ENCODE measurements around the gene NBPF1.
"Not testable (repeated sequence)": the region's sequence is repeated elsewhere in the genome, so short reads cannot be mapped to it uniquely, and the experiment has no call there.

Gene NBPF1

GRCh38 chr1:16625497-16626408, 12.4 kb upstream of the NBPF1 start:
- peaks cover 29% of the 10 kb centered on the region for H3K36me3 ChIP-seq (ENCODE audit: control insufficient read depth, insufficient read depth, low read length)
- H3K9ac ChIP-seq (ENCODE audit: low read depth, low read length) = no peak overlapping the region
- no peaks in the 10 kb centered on the region for H3K4me1 ChIP-seq (ENCODE audit: control insufficient read depth, insufficient read depth, low read length)
- H3K27me3 ChIP-seq (ENCODE audit: control insufficient read depth, insufficient read depth, low read length) = no peaks in the 10 kb centered on the region
- H3K9me3 ChIP-seq (ENCODE audit: control insufficient read depth, insufficient read depth, low read length) = no peaks in the 10 kb centered on the region
- no peak overlapping the region for H3K4me3 ChIP-seq (ENCODE audit: low read depth, low read length)

GRCh38 chr1:16623812-16624719, 10.7 kb upstream of the NBPF1 start:
- not testable (repeated sequence) for H3K9ac ChIP-seq (ENCODE audit: low read depth, low read length); H3K4me1 ChIP-seq (ENCODE audit: control insufficient read depth, insufficient read depth, low read length); H3K4me3 ChIP-seq (ENCODE audit: low read depth, low read length); H3K27me3 ChIP-seq (ENCODE audit: control insufficient read depth, insufficient read depth, low read length); H3K9me3 ChIP-seq (ENCODE audit: control insufficient read depth, insufficient read depth, low read length)
- H3K36me3 ChIP-seq (ENCODE audit: control insufficient read depth, insufficient read depth, low read length) = peaks cover 27% of the 10 kb centered on the region

- H3K9ac ChIP-seq (ENCODE audit: low read depth, low read length); H3K4me3 ChIP-seq (ENCODE audit: low read depth, low read length); H3K4me1 ChIP-seq (ENCODE audit: control insufficient read depth, insufficient read depth, low read length); H3K27me3 ChIP-seq (ENCODE audit: control insufficient read depth, insufficient read depth, low read length); H3K9me3 ChIP-seq (ENCODE audit: control insufficient read depth, insufficient read depth, low read length): not testable (repeated sequence)
- peaks cover 22% of the 10 kb centered on the region for H3K36me3 ChIP-seq (ENCODE audit: control insufficient read depth, insufficient read depth, low read length)
Measured at GRCh38 chr1:16623337-16623736, 10.0 kb upstream of the NBPF1 start.

GRCh38 chr1:16621681-16622315, 8.4 kb upstream of the NBPF1 start:
- peaks cover 20% of the 10 kb centered on the region for H3K36me3 ChIP-seq (ENCODE audit: control insufficient read depth, insufficient read depth, low read length)
- not testable (repeated sequence) for H3K4me3 ChIP-seq (ENCODE audit: low read depth, low read length); H3K4me1 ChIP-seq (ENCODE audit: control insufficient read depth, insufficient read depth, low read length); H3K27me3 ChIP-seq (ENCODE audit: control insufficient read depth, insufficient read depth, low read length); H3K9me3 ChIP-seq (ENCODE audit: control insufficient read depth, insufficient read depth, low read length); H3K9ac ChIP-seq (ENCODE audit: low read depth, low read length)

- H3K9ac ChIP-seq (ENCODE audit: low read depth, low read length) = no peak overlapping the region
- H3K4me1 ChIP-seq (ENCODE audit: control insufficient read depth, insufficient read depth, low read length) = no peaks in the 10 kb centered on the region
- no peaks in the 10 kb centered on the region for H3K27me3 ChIP-seq (ENCODE audit: control insufficient read depth, insufficient read depth, low read length)
- no peak overlapping the region for H3K4me3 ChIP-seq (ENCODE audit: low read depth, low read length)
- H3K9me3 ChIP-seq (ENCODE audit: control insufficient read depth, insufficient read depth, low read length) = no peaks in the 10 kb centered on the region
- H3K36me3 ChIP-seq (ENCODE audit: control insufficient read depth, insufficient read depth, low read length) = peaks cover 17% of the 10 kb centered on the region
Measured at GRCh38 chr1:16621300-16621658, 7.9 kb upstream of the NBPF1 start.

GRCh38 chr1:16619803-16620501, 6.6 kb upstream of the NBPF1 start:
- H3K36me3 ChIP-seq (ENCODE audit: control insufficient read depth, insufficient read depth, low read length); H3K9ac ChIP-seq (ENCODE audit: low read depth, low read length); H3K9me3 ChIP-seq (ENCODE audit: control insufficient read depth, insufficient read depth, low read length); H3K27me3 ChIP-seq (ENCODE audit: control insufficient read depth, insufficient read depth, low read length); H3K4me1 ChIP-seq (ENCODE audit: control insufficient read depth, insufficient read depth, low read length); H3K4me3 ChIP-seq (ENCODE audit: low read depth, low read length): not testable (repeated sequence)

GRCh38 chr1:16618719-16619118, 5.4 kb upstream of the NBPF1 start:
- Histone ChIP-seq H3K36me3 (ENCODE audit: control insufficient read depth, insufficient read depth, low read length) (peaks cover 2% of the 10 kb centered on the region), H3K27me3 (ENCODE audit: control insufficient read depth, insufficient read depth, low read length) (peaks cover 20% of the 10 kb centered on the region), H3K9me3 (ENCODE audit: control insufficient read depth, insufficient read depth, low read length) (no peaks in the 10 kb centered on the region), H3K4me3 (ENCODE audit: low read depth, low read length) (peak overlapping the region; percentile 5), H3K9ac (ENCODE audit: low read depth, low read length) (no peak overlapping the region), H3K4me1 (ENCODE audit: control insufficient read depth, insufficient read depth, low read length) (no peaks in the 10 kb centered on the region)

- H3K9ac ChIP-seq (ENCODE audit: low read depth, low read length) = no peak overlapping the region
- H3K9me3 ChIP-seq (ENCODE audit: control insufficient read depth, insufficient read depth, low read length) = no peaks in the 10 kb centered on the region
- no peak overlapping the region for H3K4me3 ChIP-seq (ENCODE audit: low read depth, low read length)
- peaks cover 2% of the 10 kb centered on the region for H3K36me3 ChIP-seq (ENCODE audit: control insufficient read depth, insufficient read depth, low read length)
- H3K27me3 ChIP-seq (ENCODE audit: control insufficient read depth, insufficient read depth, low read length) = peaks cover 20% of the 10 kb centered on the region
- no peaks in the 10 kb centered on the region for H3K4me1 ChIP-seq (ENCODE audit: control insufficient read depth, insufficient read depth, low read length)
Measured at GRCh38 chr1:16617778-16618580, 4.6 kb upstream of the NBPF1 start.

- Histone ChIP-seq H3K4me3 (ENCODE audit: low read depth, low read length) (no peak overlapping the region), H3K9ac (ENCODE audit: low read depth, low read length) (no peak overlapping the region), H3K27me3 (ENCODE audit: control insufficient read depth, insufficient read depth, low read length) (peaks cover 26% of the 10 kb centered on the region)
Measured at GRCh38 chr1:16617114-16617631, 3.8 kb upstream of the NBPF1 start.

GRCh38 chr1:16615253-16616252, 2.2 kb upstream of the NBPF1 start:
- Histone ChIP-seq H3K36me3 (ENCODE audit: control insufficient read depth, insufficient read depth, low read length) (peaks cover 2% of the 10 kb centered on the region), H3K27me3 (ENCODE audit: control insufficient read depth, insufficient read depth, low read length) (peaks cover 40% of the 10 kb centered on the region), H3K9ac (ENCODE audit: low read depth, low read length) (no peak overlapping the region), H3K4me1 (ENCODE audit: control insufficient read depth, insufficient read depth, low read length) (no peaks in the 10 kb centered on the region), H3K4me3 (ENCODE audit: low read depth, low read length) (no peak overlapping the region), H3K9me3 (ENCODE audit: control insufficient read depth, insufficient read depth, low read length) (no peaks in the 10 kb centered on the region)

More at GRCh38 chr1:16617114-16617631, 3.8 kb upstream of the NBPF1 start:
- peaks cover 2% of the 10 kb centered on the region for H3K36me3 ChIP-seq (ENCODE audit: control insufficient read depth, insufficient read depth, low read length)
- H3K9me3 ChIP-seq (ENCODE audit: control insufficient read depth, insufficient read depth, low read length) = no peaks in the 10 kb centered on the region
- H3K4me1 ChIP-seq (ENCODE audit: control insufficient read depth, insufficient read depth, low read length) = no peaks in the 10 kb centered on the region
